ENCODE data around the gene DAAM1.

The DAAM1 gene

DNA sequence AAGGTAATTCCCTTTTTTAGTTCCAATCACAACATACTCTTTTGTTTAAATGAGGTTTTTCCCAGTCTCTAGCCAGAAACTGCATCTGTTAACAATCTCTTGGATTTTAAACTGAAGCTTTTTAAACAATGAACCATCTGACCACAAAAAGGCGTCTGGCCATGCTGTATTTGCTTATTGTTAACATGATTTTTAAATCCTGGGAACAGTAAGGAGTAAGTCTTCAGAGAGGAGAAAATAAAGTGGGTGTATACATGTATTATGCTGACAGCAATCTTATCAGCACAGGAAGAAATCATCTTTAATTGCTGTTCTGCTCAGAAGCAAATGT is 106.2 kb downstream of the DAAM1 start:
- Mint-ChIP-seq H3K9me3 (no peaks in the 10 kb centered on the region), H3K27ac (no peak overlapping the region), H3K4me1 (no peaks in the 10 kb centered on the region), H3K36me3 (no peaks in the 10 kb centered on the region), H3K4me3 (no peak overlapping the region)
- ATAC-seq (no peak), DNase-seq (ENCODE audit: low spot score in 2 of 2) (no peak)

DNA sequence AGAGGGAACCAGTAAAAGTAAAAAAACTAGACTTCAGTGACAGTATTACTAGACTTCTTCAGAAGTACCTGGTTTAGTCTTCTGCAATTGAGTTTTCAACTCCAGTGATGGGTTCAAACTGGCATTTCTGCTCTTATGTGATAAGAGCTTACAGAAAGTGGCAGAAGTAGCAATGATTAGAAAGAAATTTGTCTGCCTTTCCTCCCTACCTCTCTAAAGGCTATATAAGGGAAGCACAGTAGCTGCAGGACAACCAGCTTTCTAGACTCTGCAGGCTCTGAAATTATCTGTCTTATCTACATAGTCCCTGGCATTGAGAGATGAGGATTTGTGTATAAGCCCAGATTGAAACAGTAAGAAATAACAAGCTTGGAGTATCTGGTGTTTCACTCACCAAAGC is 107.5 kb downstream of the DAAM1 start:
- no peaks in the 10 kb centered on the region for H3K4me1 Mint-ChIP-seq

GRCh38 chr14:59296508-59296907 is 108.0 kb downstream of the DAAM1 start:
- no peak for DNase-seq (ENCODE audit: low spot score in 2 of 2)
- no peak for ATAC-seq
- Mint-ChIP-seq H3K9me3 (no peaks in the 10 kb centered on the region), H3K4me1 (peaks cover 4% of the 10 kb centered on the region), H3K27ac (no peak overlapping the region), H3K4me3 (no peak overlapping the region), H3K36me3 (no peaks in the 10 kb centered on the region)

More for the DNA sequence above, 107.5 kb downstream of the DAAM1 start:
- H3K9me3 Mint-ChIP-seq = no peaks in the 10 kb centered on the region
- DNase-seq (ENCODE audit: low spot score in 2 of 2) = no peak
- ATAC-seq = no peak
- no peak overlapping the region for H3K27ac Mint-ChIP-seq
- H3K36me3 Mint-ChIP-seq = no peaks in the 10 kb centered on the region
- H3K4me3 Mint-ChIP-seq = no peak overlapping the region

DNA sequence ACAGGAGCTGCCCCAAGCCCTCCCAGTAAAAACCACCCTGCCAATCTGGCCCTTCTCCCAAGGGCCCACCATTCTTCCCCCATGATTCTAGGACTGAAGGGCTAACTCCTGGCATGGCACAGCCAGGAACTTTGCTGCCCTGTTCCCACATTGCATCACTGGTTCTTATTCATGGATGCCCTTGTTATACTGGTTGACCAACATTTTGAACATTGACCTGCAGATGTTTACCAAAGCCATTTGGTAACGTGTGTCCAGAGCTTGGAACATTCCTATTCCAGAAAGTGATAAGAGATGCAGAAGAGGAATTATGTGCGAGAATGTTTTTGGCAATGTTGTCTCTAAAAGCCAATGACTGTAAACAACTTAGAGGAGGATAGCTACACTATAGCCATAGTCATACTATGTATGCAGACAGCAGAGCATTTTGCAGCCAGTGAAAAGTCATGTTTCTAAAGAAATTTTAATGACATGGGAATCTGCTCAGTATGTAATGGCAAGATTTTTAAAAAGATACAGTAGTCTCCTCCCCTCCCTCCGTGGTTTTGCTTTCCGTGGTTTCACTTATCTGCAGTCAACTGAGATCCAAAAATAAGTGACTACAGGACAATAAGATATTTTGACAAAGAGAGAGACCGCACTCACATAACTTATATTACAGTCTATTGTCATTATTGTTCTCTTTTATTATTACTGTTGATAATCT is 108.8 kb downstream of the DAAM1 start:
- ATAC-seq (no peak), DNase-seq (ENCODE audit: low spot score in 2 of 2) (no peak)
- Mint-ChIP-seq H3K4me1 (peaks cover 10% of the 10 kb centered on the region), H3K36me3 (no peaks in the 10 kb centered on the region), H3K9me3 (no peaks in the 10 kb centered on the region), H3K27ac (no peak overlapping the region), H3K4me3 (no peak overlapping the region)

DNA sequence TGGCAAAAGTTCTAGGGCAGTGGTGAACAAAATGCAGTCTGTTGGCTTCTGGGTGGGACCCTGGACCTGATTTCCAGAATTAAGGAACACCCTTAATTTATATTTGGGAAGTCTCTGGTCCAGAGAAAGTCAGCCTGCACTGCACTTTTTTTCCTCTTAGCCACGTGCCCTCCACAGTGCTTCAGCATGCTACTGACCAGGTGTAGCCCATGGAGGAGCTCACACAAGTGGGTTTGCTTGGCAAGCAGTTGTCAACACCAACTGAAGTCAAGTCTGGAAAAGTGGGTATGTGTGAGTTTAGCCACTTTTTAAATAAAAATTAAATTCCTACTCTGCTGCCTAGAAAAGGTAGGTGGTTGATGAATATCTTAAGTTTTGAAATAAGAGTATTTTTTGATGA is 111.3 kb downstream of the DAAM1 start:
- Mint-ChIP-seq H3K36me3 (no peaks in the 10 kb centered on the region), H3K27ac (no peak overlapping the region), H3K4me1 (peaks cover 10% of the 10 kb centered on the region), H3K4me3 (no peak overlapping the region), H3K9me3 (no peaks in the 10 kb centered on the region)
- DNase-seq (ENCODE audit: low spot score in 2 of 2) = no peak
- ATAC-seq = no peak

DNA sequence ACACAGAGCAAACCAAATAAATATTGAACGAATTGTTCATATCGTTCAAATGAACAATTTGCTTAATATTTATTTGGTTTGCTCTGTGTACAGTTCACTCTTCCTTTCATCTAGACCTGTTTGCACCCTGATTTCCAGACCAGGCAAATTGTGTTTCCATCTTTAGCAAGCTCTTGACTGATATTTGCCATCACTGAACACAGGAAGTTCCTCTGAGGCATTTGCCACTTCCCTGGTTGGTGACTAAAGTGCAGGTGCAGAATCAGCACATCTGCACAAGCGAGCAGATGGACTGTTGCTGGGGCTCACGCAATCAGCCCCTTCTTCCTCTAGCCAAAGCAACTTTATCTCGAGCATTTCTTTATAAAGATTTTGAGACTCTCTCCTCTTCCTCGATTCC is 112.9 kb downstream of the DAAM1 start:
- H3K36me3 Mint-ChIP-seq = no peaks in the 10 kb centered on the region
- H3K9me3 Mint-ChIP-seq = no peaks in the 10 kb centered on the region
- H3K4me3 Mint-ChIP-seq = no peak overlapping the region
- peak overlapping the region; percentile 54 for H3K27ac Mint-ChIP-seq
- peaks cover 10% of the 10 kb centered on the region for H3K4me1 Mint-ChIP-seq
- ATAC-seq = peak; percentile 95
- no peak for DNase-seq (ENCODE audit: low spot score in 2 of 2)

GRCh38 chr14:59302313-59302712 is 113.8 kb downstream of the DAAM1 start:
- ATAC-seq (no peak), DNase-seq (ENCODE audit: low spot score in 2 of 2) (no peak)
- Mint-ChIP-seq H3K4me1 (peaks cover 16% of the 10 kb centered on the region), H3K9me3 (no peaks in the 10 kb centered on the region), H3K27ac (peak overlapping the region; percentile 54), H3K36me3 (no peaks in the 10 kb centered on the region), H3K4me3 (no peak overlapping the region)

- Mint-ChIP-seq H3K9me3 (no peaks in the 10 kb centered on the region), H3K4me1 (peaks cover 16% of the 10 kb centered on the region), H3K4me3 (no peak overlapping the region), H3K36me3 (no peaks in the 10 kb centered on the region), H3K27ac (no peak overlapping the region)
- DNase-seq (ENCODE audit: low spot score in 2 of 2) (no peak), ATAC-seq (no peak)
These were observed 114.7 kb downstream of the DAAM1 start for GRCh38 chr14:59303216-59303615.

- Mint-ChIP-seq H3K27ac (no peak overlapping the region), H3K4me1 (peaks cover 16% of the 10 kb centered on the region), H3K4me3 (no peak overlapping the region), H3K36me3 (no peaks in the 10 kb centered on the region), H3K9me3 (no peaks in the 10 kb centered on the region)
- ATAC-seq (no peak), DNase-seq (ENCODE audit: low spot score in 2 of 2) (no peak)
These were observed 116.8 kb downstream of the DAAM1 start for GRCh38 chr14:59305231-59305630.

DNA sequence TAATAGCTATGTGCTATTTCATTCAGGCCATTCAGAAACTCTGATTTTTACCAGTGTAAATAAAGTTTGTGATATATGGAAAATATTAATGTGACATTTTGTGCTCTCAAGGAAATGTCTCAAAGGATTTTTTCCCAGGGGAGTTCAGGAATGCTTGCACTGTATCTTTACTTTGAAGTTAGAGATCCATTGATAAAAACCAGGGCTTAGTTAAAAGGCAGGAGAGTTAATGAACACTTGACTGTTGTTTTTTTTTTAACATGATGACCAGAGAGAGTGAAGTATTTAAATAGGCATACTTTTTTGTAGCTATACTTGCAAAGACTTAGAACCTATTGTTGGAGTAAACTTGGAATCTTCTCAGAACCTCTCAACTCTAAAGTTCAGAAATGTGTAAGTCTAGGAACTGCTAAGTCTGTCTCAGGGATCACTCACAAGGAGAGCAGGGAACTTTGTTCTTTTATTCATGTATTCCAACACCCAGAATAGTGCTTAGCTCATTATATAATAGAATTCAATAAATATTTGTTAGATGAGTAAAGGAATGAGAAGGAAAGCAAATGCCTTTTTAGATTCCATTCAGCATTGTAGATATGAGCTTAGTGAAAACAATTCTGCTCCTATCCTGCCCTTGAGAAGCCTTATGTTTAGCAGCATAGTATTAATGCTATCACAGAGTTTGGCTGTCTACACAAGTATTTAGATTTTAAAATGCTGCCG is 117.5 kb downstream of the DAAM1 start:
- no peak overlapping the region for H3K27ac Mint-ChIP-seq
- ATAC-seq = no peak

GRCh38 chr14:59306775-59307174 is 118.3 kb downstream of the DAAM1 start:
- DNase-seq (ENCODE audit: low spot score in 2 of 2) (no peak), ATAC-seq (peak; percentile 72)
- no peaks in the 10 kb centered on the region for H3K9me3 Mint-ChIP-seq
- H3K4me3 Mint-ChIP-seq = no peak overlapping the region
- no peaks in the 10 kb centered on the region for H3K36me3 Mint-ChIP-seq
- H3K4me1 Mint-ChIP-seq = peaks cover 10% of the 10 kb centered on the region
- no peak overlapping the region for H3K27ac Mint-ChIP-seq

More for the DNA sequence above, 117.5 kb downstream of the DAAM1 start:
- Mint-ChIP-seq H3K9me3 (no peaks in the 10 kb centered on the region), H3K4me3 (no peak overlapping the region), H3K36me3 (no peaks in the 10 kb centered on the region), H3K4me1 (peaks cover 16% of the 10 kb centered on the region)
- no peak for DNase-seq (ENCODE audit: low spot score in 2 of 2)

- Mint-ChIP-seq H3K27ac (no peak overlapping the region), H3K4me3 (no peak overlapping the region), H3K36me3 (no peaks in the 10 kb centered on the region), H3K4me1 (peaks cover 6% of the 10 kb centered on the region), H3K9me3 (no peaks in the 10 kb centered on the region)
- ATAC-seq (no peak), DNase-seq (ENCODE audit: low spot score in 2 of 2) (no peak)
These were observed 119.6 kb downstream of the DAAM1 start for GRCh38 chr14:59308086-59308485.

DNA sequence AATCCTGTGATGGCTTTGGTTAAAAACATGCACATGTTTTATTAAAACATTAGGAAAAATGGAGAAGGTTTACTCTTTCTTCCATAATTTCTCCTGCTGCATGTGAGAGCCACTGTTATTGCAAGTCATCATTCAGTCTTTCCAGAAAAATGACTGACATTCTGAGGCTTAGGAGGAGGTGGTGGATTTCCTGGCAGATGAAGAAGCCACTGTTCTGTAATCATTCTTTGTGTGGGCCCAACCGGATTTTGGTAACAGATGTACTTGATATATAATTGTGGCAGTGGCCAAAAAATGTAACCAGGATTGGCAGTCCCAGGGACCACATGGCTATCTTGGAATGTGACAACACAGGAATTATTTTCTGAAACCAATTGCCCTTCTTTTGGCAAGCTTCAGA is 120.2 kb downstream of the DAAM1 start:
- Mint-ChIP-seq H3K9me3 (no peaks in the 10 kb centered on the region), H3K4me3 (no peak overlapping the region), H3K27ac (no peak overlapping the region), H3K36me3 (no peaks in the 10 kb centered on the region), H3K4me1 (peaks cover 6% of the 10 kb centered on the region)
- ATAC-seq (no peak), DNase-seq (ENCODE audit: low spot score in 2 of 2) (no peak)

DNA sequence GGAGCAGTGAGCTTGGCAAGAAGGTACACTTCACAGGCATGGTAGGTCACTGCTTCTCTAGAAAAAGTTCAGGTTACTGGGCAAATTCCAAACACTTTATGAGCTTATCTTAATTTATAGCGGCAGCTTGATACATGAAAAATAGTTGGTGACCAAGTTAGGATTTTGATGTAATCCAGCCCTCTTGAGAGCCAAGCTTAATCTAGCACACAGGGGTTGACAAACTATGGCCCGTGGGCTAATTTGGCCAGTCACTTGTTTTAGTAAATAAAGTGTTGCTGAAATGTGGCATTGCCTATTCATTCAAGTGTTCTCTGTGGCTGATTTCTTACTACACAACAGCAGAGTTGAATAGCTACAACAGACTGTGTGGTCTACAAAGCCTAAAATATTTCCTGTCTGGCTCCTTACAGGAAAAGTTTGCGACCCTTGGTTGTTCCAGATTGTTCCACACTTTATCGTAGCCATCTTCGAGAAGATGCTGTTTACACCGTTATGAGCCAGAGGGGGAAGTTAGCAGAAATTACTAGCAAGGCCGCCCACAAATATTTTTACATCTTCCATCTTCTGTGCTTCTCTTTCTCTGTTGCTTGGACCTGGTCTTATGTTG is 120.9 kb downstream of the DAAM1 start:
- H3K27ac Mint-ChIP-seq = no peak overlapping the region
- H3K4me1 Mint-ChIP-seq = peaks cover 6% of the 10 kb centered on the region
- H3K4me3 Mint-ChIP-seq = no peak overlapping the region
- ATAC-seq (no peak), DNase-seq (ENCODE audit: low spot score in 2 of 2) (no peak)
- H3K36me3 Mint-ChIP-seq = no peaks in the 10 kb centered on the region
- no peaks in the 10 kb centered on the region for H3K9me3 Mint-ChIP-seq

- H3K9me3 Mint-ChIP-seq = no peaks in the 10 kb centered on the region
- no peak overlapping the region for H3K27ac Mint-ChIP-seq
- H3K4me1 Mint-ChIP-seq = peaks cover 6% of the 10 kb centered on the region
- no peak for DNase-seq (ENCODE audit: low spot score in 2 of 2)
- ATAC-seq = no peak
- no peak overlapping the region for H3K4me3 Mint-ChIP-seq
- H3K36me3 Mint-ChIP-seq = no peaks in the 10 kb centered on the region
These were observed 122.2 kb downstream of the DAAM1 start for GRCh38 chr14:59310633-59311032.

DNA sequence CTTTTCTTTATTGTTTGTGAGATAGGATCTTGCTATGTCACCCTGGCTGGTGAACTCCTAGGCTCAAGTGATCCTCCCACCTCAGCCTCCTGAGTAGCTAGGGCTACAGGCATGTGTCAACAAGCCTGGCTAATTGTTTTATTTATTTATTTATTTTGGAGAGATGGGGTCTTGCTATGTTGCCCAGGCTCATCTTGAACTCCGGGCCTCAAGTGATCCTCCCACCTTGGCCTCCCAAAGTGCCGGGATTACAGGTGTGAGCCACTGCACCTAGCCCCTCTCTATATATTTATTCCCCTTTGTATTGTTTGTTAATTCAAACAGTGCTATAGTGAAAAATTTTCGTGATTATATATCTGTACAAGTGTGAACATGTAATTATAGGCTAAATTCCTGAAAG is 123.3 kb downstream of the DAAM1 start:
- Mint-ChIP-seq H3K4me3 (no peak overlapping the region), H3K27ac (no peak overlapping the region)
- no peak for ATAC-seq

More for the DNA sequence above, 123.3 kb downstream of the DAAM1 start:
- H3K9me3 Mint-ChIP-seq = no peaks in the 10 kb centered on the region
- no peak for DNase-seq (ENCODE audit: low spot score in 2 of 2)
- peaks cover 2% of the 10 kb centered on the region for H3K4me1 Mint-ChIP-seq
- H3K36me3 Mint-ChIP-seq = no peaks in the 10 kb centered on the region
